Activated effector memory CD4-positive, alpha-beta T cell treated with anti-CD3 and anti-CD28 coated beads, Interleukin-2, amount 50 U/mL, for 16 hours (primary cell): ENCODE data around the gene SPATA21.
"Not testable (repeated sequence)": the region's sequence is repeated elsewhere in the genome, so short reads cannot be mapped to it uniquely, and the experiment has no call there.

Source experiments
- DNase-seq: peaks from one replicate; pipeline ENCODE4 v3.0.0-alpha.2; 2020

Gene SPATA21, protein sequence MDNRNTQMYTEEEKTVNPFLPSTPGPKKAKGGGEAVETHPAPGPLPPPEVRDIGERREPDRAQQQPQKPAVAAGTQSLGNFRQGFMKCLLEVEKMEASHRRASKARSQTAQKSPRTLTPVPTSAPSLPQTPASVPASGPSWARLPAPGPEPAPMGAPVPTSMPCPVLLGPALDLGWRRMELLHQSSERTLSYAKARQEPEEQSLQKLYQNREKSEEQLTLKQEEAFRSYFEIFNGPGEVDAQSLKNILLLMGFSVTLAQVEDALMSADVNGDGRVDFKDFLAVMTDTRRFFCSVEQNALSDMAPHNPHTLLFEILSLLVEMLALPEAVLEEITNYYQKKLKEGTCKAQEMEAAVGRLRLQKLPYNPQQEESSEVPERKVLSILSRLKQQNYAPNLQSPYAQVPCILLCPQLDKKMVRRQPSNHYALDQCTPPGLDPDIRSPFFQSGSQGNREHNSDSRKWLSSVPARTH

DNA sequence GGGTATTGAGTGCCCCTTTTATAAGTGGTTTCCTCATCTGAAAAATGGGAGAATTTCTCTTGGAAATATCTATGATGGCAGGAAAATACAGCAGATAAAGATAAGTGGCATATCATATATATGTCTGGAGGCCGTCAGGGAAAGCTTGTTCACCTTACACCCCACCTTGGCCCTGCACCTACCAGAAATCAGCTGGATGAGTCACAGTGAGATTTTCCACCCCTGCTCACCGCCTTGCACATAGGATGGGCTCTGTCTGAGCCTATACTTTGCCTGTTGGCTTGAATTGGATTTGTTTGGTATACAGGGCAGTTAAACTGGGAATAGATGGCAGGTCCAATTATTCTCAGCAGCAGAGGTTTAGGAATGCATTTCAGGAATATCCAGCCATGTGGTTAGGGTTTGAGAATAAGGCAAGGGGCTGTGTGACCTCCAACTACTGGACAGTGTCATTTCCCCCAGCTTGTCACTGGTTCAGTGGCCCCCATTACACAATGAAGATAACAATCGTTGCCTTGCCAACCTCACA is at the start of gene SPATA21:
TSS of gene SPATA21 (minus strand) at position 479 of the 529 bp plus-strand sequence. CDS start 6,053 bp downstream, outside the sequence.
- DNase-seq, result no peak

DNA sequence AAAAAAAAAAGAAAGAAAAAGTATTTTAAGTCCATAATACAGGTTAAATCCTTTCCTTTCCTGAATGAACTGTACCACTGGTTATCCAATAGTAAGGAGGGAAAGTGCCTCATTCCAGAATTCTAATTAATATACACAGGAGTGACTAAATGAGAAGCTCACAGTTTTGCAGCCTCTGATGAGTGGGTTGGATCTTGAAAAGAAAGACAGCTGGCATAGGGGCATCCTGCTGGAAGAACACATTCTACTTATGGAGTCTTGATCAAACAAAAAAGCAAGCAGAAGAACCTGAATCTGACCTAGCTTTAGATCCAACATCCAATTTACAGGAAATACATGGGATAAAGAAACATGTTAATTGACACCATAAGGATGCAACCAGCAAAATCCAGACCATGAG is 49.8 kb upstream of the SPATA21 start:
- not testable (repeated sequence) for DNase-seq

DNA sequence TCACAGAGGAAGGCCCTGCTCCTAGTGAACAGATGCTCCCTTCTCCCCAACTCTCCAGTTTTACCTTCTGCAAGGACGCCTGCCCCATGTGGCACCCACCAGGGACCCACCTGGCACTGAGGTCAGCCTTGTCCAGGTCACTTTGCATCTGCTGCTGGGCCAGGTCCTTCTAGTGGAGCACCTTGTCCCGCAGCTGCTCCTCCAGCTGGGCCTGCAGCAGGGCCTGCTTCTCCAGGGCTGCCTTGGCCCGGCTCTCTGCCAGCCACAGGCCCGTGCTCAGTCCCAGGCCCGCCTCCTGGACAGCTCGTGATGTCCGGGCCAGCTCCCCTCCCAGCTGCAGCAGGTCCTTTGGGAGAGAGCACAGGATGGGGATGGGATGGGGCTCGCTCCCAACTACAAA is 49.1 kb upstream of the SPATA21 start:
- DNase-seq, result peak; percentile 51

DNA sequence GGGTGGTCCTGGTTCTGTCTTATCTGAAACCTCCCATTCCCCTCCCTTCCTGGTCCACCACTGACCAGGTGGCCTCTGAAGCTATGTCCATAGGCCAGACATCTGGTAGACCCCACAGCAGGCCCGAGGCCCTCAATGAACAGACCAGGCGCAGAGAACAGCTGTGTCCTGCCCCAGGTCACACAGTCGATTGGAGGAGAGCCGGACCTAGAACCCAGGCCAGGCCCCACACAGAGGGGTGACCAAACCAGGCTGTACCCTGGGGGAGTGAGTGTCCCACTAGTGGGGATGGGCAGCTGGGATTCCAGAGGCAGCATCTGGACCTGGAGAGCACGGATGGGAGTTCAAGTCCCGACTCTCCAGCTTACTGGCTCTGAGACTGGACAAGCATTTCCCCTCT is 47.7 kb upstream of the SPATA21 start:
- DNase-seq, result peak; percentile 56

DNA sequence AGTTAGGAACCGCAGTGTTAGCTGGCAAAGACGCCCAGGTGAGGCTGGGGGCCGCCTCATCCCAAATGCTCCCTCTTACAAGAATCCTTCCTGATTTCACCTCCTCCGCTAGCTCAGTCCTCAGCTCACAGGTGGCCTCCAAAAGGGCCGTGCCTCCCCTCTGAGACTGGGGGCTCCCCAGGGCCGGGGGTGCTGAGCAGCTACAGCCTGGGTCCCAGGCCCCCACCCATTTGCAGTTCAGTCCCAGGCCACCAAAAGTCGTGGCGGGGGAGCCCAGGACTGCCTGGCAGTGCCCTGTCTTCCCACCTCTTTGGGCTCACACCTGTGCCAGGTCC is 47.2 kb upstream of the SPATA21 start:
- DNase-seq, result peak; percentile 47

DNA sequence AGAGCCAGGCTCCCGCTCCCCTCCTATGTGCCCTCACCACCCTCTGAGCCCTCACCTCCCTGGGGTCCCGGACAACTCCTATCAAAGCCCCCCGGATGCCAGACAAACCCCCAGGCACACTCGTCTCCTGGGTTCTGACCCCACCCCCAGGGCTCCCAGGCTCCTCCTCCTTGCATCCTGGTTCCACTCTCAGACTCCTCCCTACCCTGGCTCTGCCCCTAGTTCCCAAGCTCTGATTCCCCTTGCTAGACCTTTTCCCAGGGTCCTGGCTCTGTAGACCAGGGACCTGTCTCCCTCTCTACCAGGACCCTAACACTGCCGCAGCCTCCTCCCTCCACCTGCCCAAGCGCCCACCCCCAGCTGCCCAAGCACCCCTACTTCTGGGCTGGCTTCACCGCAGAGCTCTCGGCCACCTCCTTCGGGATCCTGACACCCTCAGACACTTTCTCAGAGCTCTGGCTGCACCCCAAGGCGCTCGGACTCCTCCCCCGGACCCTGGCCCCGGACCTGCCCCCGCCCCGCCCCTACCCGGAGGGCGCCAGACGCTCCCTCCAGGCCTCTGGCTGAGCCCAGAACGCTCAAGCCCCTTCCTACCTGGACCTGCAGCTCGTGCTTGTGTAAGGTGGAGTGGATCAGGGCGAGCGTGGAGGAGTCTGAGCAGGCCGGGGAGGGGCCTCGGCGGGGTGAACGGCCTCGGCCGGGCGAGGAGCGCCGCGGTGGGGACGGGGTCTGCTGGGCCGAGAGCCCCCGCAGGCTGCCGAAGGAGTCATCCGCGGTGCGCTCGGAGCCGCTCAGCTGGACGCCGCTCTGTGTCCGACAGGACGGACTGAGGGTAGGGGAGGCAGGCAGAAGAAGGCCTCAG is 46.6 kb upstream of the SPATA21 start:
- peak; percentile 57 for DNase-seq

DNA sequence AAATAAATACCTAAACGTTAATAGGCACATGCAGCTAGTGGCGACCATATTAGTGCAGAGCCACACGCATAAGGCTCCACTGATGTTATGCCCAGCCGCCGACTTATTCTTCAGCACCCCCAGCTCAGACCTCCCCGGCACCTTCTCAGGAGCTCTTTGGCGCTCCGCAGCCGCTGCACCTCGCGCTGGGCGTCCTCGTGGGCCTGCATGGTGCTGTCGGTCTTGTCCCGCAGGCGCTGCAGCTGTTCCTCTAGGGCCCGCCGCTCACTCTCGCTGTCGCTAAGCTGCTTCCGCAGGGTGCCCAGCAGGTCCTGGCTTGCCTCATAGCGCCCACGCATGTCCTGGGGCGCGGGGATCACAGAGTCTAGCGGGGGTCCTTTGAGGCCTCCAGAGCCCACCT is 45.9 kb upstream of the SPATA21 start:
- peak; percentile 57 for DNase-seq

DNA sequence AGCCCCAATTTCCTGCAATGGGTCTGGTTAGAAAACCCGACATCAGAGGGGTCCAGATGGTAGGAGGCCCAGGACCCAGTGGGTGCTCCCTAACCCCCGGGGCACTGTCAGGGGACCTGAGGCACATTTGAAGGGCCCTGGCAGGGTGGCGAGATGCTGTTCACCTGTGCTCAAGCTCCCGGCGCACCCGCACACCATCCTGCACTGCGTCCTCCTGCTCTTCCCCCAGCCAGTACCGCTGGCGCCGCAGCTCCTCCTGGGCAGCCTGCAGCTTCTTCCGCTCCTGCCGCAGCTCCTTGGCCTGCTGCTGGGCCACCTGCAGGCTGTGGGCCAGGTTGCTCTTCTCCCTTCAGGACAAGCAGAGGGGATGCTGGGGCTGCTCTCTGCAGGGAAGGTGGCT is 40.9 kb upstream of the SPATA21 start:
- peak; percentile 30 for DNase-seq

DNA sequence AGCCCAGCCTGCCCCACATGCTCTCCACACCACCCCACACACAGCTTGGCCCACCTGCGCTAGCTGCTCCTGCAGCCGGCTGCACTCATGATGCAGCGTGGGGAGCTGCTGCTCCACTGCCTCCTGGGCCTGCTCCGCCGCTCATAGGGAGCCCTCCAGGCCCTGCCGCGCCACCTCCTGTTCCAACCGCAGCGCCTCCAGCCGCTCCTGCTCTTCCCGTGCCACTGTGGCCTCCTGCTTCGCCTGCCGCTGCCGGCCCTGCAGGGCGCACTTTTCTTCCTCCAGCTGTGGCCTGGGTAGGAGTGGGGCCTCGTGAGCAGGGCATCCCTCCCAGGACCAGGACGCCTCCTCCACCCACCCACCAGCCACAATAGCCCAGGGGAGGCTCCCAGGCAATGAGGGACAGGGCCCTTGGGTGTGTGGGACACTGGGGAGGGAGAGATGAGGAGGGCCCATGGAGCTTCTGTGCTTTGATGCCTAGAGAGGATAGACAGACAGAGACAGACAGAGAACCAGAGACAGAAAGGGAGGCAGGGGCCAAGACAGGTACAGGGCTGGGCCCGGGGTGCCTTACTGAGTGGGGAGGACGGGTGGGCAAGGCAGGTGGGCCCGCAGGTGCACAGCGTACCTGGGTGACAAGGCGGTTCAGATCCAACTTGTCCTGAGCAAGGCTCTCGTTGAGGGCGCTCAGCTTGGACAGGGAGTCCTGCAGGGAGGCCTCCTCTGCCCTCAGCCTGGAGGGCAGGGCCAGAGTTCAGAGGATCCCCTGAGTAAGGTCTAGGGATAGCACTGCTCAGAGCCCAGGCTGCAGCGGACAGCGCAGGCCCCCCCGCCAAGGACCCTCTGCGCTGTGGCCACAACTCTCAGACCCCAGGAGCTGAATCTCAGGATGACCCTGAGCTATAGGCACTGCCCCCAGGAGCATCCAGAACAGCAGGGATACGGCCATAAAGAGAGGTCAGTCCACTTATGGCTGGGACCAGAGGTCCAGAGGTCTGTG is 38.8 kb upstream of the SPATA21 start:
- peak; percentile 48 for DNase-seq

DNA sequence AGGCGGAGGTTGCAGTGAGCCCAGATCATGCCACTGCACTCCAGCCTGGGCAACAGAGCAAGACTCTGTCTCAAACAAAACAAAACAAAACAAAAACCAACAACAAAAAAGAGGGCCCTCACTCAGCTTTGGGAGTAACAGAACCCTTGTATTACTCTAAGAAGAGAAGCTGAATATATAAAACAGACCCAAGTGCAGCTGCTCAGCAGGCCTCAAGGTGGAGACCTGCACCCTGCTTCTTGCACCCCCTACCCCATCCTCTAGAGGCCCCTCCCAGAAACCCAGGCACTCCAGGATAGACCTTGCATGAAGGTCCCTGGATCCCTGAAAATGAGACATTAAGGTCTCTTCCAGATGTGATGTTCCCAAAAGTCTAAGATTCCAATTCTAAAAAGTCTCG is 37.7 kb upstream of the SPATA21 start:
- peak; percentile 44 for DNase-seq

DNA sequence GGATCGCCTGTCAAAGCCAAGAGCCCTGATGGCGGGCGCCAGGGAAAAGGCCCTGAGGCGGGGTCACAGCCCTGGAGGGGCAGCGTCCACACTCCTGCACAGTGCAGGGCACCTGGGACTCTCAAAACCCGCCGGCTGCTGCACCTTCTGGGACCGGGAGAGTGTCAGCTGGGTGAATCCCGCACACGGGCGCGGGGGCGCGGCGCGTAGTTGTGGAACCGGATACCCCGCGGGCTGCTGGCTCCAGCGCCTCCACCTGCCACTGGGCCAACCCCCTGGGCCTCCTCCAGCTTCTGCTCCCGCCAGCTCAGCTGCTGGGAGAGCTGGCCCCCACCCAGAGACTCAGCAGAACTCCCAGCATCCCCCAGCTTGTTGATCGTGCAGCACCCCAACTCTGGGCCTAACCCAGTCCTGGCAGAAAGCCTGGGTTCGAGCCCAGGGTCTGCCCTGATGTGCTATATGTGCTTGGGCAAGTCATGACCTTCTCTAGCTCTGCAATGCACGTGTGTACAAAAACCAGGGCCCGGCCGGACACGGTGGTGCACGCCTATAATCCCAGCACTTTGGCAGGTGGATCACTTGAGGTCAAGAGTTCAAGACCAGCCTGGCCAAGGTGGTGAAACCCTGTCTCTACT is 37.1 kb upstream of the SPATA21 start:
- peak; percentile 58 for DNase-seq

DNA sequence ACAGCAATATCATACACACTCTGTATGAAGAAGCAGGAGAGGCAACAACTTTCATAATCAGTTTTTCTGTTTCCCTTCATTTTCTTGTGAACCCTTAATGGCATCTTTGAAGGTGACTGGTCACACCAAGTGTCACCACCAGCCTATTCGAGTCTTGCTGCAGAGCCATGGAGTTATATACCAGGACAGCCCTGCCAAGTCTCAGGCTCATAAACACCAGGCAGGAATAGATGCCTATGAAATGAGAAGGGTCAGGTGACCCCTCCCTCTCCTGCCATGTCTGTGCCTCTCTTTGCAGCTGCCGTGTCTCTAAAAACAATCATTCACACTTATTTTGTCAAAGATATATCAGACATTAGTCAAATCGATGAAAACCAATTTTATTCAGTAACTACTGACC is 31.3 kb upstream of the SPATA21 start:
- DNase-seq, result no peak

DNA sequence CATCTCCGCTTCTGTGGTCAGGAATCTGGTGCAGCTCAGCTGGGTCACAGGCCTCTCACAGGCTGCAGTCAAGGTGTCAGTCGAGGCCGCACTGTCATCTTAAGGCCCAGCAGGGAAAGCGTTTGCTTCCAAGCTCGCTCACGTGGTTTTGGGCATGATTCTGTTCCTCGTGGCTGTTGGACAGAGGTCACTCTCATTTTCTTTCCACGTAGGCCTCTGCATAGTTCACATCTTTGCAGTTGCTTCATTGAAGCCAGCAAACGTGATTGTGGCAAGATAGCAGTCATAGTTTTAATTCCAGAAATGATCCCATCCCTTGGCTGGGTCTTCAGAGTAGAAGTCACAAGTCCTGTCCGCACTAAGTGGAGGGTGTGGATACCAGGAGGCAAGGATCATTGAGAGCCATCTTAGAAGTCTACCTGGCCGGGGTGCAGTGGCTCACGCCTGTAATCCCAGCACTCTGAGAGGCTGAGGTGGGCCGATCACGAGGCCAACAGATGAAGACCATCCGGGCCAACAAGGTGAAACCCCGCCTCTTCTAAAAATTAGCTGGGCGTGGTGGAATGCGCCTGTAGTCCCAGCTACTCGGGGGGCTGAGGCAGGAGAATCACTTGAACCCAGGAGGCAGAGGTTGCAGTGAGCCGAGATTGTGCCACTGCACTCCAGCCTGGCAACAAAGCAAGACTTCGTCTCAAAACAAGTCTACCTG is 27.8 kb upstream of the SPATA21 start:
- DNase-seq, result no peak

DNA sequence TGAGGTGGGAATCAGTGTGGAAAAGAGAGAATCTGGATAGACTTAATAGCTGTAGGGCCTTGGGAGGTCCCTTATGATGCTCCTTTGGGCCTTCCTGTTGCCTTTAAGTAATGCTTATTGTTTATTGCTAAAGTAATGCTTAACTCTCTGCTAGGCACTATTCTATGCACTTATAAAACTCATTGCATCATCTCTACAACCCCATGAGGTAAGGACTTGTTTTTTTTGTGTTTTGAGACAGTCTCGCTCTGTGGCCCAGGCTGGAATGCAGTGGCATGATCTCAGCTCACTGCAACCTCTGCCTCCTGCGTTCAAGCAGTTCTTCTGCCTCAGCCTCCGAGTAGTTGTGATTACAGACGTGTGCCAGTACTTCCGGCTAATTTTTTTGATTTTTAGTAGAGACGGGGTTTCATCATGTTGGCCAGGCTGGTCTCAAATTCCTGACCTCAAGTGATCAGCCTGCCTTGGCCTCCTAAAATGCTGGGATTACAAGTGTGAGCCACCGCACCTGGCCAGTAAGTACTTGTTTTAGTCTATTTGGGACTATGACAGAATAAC is 25.6 kb upstream of the SPATA21 start:
- no peak for DNase-seq

DNA sequence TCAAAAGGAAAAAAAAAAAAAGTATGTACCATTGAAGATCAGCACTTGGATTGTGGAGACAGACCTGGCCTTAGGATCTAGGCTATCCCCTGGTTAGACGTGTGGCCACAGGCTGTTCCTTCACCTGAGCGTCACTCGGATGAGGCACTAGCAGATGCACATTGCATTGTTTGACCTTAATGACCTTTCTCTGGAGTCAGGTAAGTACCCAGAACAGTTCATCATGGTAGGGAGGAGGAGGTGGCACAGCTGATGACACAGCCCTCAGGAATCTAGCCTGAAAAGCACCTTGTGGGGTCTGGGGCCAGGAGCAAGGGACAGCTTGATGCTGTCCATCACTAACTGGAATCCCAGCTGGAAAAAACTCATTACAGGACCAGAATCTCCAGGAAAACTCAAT is 24.5 kb upstream of the SPATA21 start:
- DNase-seq, result no peak

DNA sequence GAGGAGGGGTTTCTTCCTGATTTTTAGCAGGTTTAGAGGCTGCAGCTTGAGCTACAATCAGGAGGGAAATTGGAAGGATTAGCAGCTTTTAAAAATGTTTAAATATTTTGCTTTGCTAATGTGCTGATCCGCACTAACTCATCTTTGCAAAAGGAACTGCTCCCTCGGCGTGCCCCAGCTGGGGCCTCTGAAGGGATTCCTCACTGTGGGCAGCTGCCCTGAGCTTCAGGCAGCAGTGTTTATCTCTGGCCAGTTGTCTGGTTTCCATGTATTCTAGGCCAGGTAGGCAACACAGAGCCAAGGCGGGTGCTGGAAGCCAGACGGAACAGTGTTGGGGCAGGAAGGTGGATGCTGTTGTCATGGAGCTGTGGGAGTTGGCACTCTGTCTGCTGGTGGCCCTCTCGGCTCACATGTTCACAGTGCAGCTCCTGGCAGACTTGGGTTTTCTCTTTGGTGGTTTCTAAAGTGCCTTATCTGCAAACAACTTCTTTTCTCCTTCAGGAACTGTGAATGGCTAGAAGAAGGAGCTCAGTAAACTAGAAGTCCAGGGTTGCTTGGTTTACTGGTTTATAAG is 22.2 kb upstream of the SPATA21 start:
- DNase-seq, result no peak

DNA sequence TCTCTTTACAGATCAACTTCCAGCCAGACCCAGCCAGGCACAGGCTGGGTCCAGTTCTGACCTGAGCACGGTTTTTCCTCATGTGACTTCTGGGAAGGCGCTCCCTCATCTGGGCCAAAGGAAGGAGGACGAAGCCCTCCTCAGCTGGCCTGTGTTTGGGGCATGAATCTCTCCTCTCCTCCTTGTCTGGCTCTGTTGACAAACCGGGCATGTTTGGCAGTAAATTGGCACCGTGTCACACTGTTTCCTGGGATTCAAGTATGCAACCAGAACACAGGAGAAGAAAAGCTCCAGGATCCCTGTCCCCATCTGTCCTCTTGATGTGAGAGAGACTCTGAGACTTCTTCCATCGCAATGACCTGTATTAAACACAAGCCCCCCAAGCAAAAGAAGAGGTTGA is 21.6 kb upstream of the SPATA21 start:
- DNase-seq, result no peak

DNA sequence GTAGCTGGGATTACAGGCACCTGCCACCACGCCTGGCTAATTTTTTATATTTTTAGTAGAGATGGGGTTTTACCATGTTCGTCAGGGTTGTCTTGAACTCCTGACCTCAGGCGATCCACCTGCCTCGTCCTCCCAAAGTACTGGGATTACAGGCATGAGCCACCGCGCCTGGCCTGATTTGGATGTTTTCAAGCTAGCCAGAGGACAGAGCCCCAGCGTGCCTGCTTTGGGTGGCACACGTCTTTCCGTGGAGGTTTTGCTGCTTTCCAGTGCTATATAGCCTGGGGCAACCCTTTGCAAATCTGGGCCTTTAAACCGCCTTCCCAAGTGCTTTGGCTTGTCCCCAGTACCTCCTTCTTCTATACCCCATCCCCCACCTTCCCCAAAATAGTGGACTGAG is 18.9 kb upstream of the SPATA21 start:
- not testable (repeated sequence) for DNase-seq

DNA sequence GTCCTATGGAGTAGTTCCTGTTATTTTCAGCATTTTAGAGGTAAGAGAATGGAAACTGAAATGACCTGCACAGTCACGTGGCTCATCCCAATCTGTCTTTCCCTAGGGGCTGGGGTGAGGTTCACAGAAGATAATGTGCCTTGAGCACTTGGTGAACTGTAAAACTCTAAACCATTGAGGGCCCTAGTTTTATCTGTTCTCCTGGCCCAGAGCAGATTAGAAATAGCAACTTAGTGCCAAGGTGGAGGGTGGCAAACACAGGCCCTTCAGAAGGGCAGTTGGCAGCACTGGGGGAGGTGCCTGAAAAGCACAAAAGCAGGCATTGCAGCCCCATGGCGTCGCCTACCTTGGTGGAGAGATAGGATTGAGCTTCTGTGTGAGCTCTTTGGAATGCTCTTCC is 17.7 kb upstream of the SPATA21 start:
- not testable (repeated sequence) for DNase-seq

DNA sequence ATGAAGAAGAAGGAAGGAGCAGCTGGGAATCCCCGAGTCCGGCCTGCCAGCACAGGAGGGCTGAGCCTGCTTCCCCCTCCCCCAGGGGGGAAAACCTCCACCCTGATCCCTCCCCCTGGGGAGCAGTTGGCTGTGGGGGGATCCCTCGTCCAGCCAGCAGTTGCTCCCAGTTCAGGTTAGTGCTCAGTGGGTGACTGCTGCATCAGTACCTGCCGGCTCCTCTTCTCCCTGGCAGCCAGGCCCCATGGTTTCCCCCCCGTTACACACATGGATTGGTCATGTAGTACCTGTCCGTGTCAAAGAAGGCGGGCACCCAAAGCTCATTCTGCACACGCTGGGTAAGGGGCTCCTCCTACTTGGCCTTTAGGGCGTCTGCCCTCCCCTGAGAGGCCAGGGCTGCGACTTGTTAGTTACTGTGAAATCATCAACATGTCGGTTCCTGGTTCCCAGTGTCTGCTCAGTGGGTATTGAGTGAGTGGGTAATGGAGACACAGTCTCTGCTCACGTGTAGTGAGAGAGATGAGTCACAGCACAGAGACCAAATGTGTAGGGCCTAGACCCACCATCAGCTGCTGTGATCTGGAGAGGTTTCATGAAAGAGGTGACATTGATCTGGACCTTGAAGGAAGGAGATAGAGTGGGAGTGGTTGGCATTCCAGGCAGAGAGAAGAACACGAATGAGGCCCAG is 14.8 kb upstream of the SPATA21 start:
- DNase-seq, result peak; percentile 34
